HTR-8/SVneo (cell line): ENCODE measurements around the gene FBLN1.
A peak's percentile ranks its signal among the peaks of the same experiment; 100 is the strongest.
"Not testable (repeated sequence)": the region's sequence is repeated elsewhere in the genome, so short reads cannot be mapped to it uniquely, and the experiment has no call there.

Experiments used
- DNase-seq: peaks from one replicate; pipeline ENCODE4 v3.0.0; 2011; ENCODE audit warnings: low spot score, mixed read lengths; ENCODE audit not compliant: insufficient read length
- FAIRE-seq: peaks from 2 replicates; lab custom pipeline; 2011; peaks lifted over from hg19 to GRCh38; lab: Jason Lieb, UNC

Gene FBLN1

DNA sequence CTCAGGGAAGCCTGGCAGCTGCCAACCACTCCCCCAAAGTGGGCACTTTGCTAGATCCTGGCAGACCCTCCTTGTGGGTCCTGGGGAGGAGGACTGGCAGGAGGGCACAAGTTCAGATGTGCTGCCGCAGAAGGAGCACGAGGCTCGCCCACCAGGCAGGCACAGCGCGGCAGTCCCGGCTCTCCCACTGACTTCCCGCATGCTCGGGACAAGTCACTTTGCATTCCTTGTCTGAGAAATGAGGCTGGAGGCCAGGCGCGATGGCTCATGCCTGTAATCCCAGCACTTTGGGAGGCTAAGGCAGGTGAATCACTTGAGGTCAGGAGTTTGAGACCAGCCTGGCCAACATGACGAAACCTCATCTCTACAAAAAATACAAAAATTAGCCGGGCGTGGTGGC, 40.1 kb downstream of the FBLN1 start:
- not testable (repeated sequence) for FAIRE-seq, DNase-seq

DNA sequence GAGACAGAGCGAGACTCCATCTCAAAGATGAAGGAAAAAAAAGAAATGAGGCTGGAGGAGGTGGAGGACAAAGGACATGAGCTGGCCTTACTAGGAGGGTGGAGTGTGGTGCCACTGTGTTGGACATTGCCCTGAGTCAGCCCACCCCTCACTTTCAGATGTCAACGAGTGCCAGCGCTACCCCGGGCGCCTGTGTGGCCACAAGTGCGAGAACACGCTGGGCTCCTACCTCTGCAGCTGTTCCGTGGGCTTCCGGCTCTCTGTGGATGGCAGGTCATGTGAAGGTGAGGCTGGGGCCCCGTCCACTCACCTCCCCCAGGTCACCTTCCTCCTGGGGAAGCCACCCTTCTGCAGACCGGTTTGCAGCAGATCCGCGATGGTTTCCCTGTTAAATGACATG, 40.6 kb downstream of the FBLN1 start:
- FAIRE-seq (no peak), DNase-seq (no peak)

DNA sequence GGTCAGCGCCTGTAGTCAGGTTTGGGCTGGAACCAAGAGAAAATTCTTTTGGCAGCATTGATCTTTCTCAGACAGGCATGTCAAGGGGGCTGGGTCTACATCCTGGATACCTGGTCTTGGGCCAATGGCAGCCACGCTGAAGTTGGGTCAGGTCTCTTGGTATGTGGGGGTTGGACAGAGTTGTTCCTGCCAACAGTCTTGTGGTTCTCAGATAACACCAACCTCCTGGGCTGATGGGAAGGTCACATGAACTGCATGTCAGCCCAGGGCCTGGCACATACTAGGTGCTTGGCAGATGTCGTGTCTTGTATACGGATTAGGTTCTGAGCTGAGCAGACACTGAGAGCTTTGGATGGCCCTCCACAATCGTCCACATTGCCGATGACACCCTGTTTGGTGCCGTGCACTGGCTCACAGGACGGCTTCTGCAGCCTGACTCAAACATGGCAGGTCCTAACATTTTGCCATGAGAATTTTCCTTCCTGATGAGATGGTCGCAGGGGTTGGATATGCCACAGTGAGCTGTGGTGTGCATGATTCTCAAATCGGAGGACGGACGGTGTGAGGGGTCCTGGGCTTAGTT, 42.0 kb downstream of the FBLN1 start:
- FAIRE-seq (peak; percentile 20), DNase-seq (no peak)

DNA sequence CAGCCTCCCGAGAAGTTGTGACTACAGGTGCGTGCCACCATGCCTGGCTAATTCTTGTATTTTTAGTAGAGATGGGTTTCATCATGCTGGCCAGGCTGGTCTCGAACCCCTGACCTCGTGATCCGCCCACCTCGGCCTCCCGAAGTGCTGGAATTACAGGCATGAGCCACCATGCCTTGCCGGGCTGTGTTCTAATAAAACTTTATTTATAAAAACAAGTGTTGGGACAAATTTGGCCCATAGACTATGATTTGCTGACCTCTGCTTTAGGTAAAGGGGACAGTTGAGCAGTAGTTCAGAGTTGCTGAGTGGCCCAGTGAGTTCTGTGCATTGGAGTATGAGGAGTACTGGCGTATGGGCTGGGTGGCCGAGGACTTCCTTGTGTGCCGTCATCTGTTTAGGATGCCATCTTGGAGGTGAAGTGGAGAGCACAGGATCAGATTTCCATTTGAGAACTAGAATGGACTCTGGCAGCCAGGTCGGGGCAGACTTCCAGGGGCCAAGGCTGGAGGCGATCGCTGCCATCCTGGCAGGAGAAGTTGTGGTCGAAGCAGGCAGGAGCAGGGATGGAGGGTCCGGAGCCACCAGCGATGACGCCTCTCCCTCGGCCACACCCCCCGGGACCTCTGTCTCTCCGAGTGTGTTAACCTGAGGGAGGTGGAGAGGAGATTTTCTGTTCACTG, 43.8 kb downstream of the FBLN1 start:
- DNase-seq (no peak), FAIRE-seq (no peak)

DNA sequence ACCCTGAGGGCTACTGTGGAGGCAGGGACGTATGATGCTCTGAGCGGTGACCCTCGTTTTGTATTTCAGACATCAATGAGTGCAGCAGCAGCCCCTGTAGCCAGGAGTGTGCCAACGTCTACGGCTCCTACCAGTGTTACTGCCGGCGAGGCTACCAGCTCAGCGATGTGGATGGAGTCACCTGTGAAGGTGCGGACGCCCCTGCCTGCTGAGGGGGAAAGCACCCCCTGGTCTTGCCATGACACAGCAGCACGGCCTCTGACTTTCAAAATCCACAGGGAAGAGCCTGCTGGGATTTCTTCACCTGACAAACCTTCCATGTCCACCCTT, 44.3 kb downstream of the FBLN1 start:
- no peak for DNase-seq
- no peak for FAIRE-seq

DNA sequence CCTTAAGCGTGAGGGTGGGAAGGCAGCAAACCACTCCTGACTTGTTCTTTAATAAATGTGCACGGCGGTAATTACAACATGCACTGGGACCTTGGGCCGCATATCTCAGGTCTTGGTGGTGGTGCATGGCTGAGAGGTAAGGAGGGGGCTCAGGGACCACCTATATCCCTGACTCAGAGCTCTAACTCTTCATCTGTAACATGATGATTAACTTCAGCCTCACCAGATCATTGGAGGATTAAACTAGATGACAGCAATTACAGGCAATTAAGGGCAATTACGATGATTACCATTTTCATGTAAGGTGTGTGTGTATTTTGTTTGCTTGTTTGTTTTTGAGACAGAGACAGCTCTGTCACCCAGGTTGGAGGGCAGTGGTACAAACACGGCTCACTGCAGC, 45.0 kb downstream of the FBLN1 start:
- FAIRE-seq (no peak), DNase-seq (no peak)

DNA sequence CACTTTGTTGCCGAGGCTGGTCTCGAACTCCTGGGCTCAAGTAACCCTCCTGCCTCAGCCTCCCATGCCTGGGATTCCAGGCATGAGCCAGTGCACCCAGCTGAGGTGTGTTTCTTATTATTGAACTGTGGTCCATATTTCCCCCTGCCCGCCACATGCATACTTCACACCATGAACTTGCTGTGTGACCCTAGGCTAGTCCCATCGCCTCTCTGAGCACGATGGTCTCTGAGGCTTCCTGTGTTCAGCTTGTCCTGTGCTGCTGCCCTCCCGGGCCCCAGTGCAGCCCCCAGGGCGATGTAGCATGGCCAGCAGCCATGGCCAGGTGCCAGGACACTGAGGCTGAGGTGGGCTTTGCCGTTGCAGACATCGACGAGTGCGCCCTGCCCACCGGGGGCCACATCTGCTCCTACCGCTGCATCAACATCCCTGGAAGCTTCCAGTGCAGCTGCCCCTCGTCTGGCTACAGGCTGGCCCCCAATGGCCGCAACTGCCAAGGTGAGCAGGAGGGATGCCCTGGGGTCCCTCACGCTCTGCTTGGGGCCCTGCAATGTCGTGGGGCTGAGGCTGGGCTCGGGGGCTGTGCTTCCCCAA, 45.7 kb downstream of the FBLN1 start:
- no peak for FAIRE-seq

DNA sequence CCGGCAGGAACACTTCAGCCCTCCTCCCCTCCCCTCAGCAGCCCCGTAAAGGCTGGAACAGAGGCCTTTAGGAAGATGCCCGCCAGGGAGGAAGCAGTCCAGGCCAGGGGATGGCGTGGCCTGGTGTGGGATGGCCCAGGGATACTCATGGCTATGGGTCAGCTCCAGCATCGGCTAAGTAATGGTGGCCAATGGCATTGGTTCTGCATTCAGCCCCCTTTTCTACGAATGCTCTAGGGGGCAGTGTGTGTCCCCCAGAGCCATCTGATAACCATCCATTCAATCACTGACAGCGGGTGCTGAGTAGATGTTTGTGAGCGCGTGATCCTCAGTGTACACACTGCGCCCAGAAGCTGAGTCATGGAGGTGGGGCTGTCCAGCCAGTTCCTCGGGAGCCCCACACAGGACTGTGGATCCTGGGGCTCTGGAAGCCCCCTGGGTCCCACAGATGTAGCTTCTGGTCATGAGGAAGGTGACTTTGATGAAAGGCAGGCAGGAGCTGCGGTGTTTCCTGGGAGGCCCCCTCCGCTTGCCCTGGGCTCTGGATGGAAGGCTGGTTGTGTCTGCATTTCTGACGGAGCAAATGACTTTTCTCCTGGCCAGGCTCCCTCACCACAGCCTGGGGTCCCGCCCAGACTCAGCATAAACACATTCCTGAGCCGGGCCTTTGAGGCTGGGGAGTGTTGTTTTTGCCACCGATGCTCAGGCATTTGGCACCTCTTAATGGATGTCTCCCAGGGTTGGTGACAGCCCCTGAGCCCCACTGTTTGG, 46.5 kb downstream of the FBLN1 start:
- FAIRE-seq: no peak
- no peak for DNase-seq

More for the DNA sequence above, 45.7 kb downstream of the FBLN1 start:
- DNase-seq: no peak

DNA sequence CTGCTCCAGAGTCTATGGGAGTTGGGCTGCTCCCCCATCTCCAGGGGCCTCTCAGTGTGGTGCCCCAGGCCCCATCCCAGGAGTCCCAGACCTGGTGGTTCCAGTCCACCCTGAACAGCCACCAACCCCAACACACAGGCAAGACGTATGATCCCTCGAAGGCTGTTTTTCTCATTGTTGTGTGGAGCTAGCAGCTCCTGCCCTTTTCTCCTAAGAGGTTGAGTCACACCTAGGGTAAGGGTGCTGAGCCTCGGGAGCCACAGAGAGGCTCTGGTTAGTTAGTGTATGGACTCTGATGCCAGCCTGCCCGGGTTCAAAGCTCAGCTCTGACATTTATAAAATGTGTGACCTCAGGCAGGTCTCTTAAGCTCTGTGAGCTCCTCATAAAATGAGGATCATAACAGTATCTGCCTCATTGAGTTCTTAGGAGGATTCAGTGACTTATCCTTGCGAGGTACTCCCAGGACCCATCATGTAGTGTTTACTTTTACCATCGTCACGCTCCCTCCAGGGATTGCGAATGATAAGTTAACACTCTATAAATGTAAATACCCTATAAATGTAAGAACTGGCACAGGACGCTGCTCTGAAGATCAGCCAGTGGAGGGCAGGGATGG, 47.2 kb downstream of the FBLN1 start:
- DNase-seq: no peak
- no peak for FAIRE-seq

DNA sequence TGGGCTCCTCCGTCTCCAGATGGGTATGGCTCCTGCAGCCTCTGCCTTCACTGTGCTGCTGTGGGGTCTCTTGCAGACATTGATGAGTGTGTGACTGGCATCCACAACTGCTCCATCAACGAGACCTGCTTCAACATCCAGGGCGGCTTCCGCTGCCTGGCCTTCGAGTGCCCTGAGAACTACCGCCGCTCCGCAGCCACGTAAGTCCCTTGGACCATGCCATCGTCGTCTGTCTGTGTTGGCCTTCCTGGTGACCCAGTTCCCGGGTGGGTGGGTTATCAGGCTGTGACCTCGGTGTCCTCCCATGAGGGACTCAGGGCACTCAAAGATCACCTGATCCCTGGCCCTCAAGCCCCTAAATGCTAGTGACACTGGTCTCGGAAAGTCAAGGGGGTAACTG, 47.7 kb downstream of the FBLN1 start:
- no peak for FAIRE-seq
- DNase-seq: no peak

DNA sequence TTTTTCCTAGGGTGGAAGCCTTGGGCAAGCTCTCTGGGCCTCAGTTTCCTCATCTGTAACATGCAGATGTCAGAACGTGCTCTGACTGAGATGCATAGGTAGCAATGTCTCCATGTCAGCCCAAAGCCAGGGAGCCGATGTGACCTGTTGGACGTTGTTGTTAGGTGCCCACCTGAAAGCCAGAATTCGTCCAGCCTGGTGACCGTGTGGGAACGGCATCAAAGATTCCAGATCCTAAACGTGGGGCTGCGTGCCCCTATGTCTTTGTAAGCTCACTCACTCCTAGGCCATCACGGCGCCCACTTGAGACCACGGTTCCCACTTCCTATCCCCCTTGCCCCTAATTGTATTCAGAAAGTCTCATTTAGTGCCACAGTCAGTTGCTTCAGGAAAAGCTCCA, 48.2 kb downstream of the FBLN1 start:
- DNase-seq: no peak
- no peak for FAIRE-seq

DNA sequence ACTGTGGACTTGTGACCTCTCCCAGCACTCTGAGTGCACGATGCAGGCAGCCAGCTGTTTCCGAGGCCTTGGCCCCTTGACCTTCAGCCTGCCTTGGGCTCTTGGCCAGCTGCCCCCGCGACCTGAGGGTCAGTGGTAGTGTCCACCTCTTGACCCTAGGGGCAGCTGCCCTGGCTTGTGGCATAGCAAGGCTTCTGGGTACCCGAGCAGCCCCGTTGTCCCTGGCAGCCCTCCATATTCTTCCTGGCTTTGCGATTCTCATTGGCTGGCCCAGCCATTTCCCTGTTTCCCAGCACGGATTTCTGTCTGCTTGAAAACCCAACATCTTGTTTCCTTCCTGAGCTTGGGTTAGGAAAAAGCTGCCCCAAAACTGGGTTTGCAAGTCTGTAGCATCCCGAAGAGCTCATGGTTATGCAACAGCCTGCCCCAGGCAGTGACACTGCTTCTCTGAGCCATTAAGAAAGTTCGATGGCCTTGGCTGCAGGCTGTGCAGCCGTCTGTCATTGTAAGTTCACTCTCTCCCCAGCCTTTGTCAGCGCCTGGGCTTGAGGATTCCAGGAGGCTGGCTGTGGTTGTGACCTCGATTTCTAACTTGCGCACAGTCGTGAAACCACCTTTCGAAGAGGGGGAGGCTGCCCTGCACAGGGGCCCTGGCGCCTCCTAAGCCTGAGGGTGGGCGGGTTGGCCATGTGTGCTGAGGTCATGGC, 48.8 kb downstream of the FBLN1 start:
- FAIRE-seq: no peak
- DNase-seq: no peak

DNA sequence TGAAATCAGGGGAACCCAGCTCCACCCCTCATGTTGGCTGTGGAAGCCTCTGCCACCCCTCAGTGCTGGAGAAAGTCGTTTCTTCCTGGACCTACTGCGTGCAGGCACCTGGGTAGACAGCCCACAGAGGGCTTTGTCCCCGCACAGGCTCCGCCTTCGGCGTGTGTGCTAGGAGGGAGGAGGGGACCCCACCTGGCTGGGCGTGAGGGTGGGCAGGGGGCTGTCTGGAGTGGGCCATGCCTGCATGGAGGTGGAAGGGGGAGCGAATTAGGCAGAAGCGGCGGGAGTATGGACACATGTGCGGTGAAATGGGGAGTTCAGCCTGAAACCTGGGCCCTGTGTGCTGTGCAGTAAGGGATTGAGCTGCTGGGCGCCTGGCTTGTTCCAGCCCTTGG, 49.3 kb downstream of the FBLN1 start:
- no peak for FAIRE-seq
- no peak for DNase-seq

DNA sequence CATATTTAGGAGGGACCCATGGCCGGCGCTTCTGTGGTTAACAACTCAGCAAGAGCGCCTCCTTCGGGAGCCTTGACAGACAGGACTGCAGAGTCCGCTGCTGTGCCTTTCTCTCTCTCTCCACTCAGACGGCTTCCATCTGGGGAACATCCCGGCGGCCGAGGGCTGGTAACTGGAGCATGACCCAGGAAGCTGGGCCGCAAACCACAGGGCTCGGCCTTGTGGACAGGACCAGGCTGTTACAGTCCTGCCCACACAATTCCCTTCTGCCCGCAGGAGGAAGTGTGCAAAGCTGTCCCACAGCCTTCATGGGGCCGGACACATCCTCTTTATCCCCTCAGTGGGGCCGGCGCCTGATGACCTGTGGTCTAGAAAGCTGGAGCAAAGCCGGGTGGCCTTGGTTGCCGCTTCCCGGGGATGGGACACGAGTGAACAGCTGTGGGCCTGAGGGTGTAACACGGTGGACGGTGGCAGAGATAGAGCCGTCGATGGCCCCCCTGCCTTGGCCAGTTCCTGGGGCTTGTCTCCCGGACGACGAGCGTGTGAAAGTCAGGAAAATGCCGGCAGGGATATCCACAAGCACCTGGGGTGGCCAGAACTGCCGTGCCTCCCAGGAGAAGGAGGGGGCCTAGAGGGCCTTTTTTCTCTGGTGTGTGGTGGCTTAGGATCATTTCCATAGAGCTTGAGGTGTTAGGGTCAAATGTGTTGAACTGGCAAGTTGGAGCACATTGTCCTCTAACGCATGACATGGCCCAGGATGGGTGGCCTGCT, 50.1 kb downstream of the FBLN1 start:
- DNase-seq: no peak
- no peak for FAIRE-seq

DNA sequence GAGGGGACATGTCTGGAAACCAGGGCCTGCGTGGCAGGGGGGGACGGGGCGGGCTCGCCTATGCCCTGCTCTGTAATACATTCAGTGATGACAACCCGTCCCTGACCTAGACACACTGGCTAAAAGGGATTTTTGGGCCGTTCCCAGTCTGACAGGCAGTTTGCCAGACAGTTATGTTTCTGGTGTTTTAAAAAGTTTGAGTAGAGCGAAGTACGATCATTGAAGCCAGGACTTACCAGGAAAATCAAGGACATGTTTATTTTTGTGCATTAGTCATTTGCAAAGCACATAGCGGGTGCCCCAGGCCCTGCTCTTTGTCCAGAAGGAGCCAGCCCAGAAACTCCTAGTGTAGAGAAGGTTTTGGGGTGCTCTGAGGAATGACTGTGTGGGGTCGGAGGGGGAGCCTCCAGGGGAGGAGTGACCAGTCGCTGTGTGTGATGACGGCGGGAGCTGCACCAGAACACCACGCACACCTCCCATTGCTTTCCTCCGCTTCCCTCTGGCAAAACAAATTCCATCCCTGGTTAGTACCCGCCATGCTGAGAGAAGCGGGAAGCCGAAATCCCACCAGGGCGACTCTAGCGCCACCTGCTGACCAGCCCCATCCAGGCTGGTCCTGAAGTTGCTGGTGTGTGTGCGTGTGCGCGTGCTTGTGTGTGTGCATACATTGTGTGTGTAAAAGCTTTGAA, 50.8 kb downstream of the FBLN1 start:
- FAIRE-seq (peak; percentile 86), DNase-seq (peak; percentile 85)

DNA sequence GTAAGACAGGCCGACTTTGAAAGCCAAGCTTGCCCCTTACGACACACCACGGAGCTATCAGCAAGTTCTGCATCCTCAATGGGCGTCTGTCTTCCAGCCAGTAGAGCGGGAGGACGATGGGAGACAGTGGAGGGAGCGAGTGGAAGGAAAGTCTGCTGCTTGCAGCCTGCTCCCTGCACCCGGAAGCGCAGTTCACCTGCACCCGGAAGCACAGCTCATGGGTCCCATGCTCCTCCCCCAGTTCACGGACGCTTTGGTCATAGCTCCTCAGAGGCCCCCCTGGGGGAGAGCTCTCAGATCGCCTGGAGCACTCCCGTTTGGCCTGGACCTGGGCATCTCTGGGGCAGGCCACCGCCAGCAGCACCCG, 51.3 kb downstream of the FBLN1 start:
- DNase-seq: no peak
- no peak for FAIRE-seq

DNA sequence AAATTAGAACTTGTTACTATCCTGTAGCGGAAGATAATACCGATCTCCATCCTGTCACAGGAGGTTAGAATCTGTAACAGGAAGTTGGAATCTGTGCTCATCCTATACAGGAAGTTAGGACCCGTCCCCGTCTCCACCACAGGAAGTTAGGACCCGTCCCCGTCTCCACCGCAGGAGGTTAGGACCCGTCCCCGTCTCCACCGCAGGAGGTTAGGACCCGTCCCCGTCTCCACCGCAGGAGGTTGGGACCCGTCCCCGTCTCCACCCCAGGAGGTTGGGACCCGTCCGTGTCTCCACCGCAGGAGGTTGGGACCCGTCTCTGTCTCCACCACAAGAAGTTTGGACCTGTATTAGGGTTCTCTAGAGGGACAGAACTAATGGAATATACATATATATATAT, 52.2 kb downstream of the FBLN1 start:
- FAIRE-seq: no peak

DNA sequence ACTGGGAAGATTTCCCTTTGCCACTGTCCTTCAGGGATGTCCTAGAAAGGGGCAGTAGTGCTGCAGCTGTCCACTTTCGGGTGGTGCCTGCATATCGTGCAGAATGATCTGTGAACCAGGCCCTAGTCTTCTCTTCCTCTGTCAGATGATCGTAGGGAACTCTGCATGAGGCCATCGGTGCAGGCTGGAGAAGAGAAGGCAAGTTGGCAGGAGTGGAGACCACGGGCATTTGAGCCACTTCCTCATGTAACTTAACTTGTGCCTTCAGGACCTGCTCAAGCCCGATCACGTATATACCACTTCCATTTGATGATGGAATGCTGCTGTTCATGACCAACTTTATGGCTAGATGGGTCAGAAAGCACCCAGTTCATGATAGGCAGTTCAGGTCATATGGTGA, 55.2 kb downstream of the FBLN1 start:
- DNase-seq, FAIRE-seq: not testable (repeated sequence)

More for the DNA sequence above, 52.2 kb downstream of the FBLN1 start:
- no peak for DNase-seq

DNA sequence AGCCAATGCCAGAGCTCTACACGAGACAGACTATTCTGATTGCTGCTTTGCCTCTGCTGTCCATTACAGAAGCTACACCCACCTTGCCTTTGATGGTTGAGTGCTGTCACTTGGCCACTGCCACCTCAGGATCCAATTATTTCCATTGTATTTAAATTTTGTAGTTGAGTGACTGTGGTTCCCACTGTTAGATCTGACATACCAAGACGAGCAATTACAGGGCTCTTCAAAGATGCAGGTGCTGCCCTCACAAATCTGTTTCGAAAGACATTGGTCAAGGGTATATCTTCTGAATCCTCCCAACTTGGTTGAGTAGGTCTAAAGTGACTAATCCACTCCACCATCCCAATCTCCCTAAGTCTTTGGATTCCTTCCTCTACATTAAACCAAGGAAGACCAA, 57.4 kb downstream of the FBLN1 start:
- not testable (repeated sequence) for FAIRE-seq, DNase-seq
